Measurements from ENCODE around the gene NPR1.

DNA sequence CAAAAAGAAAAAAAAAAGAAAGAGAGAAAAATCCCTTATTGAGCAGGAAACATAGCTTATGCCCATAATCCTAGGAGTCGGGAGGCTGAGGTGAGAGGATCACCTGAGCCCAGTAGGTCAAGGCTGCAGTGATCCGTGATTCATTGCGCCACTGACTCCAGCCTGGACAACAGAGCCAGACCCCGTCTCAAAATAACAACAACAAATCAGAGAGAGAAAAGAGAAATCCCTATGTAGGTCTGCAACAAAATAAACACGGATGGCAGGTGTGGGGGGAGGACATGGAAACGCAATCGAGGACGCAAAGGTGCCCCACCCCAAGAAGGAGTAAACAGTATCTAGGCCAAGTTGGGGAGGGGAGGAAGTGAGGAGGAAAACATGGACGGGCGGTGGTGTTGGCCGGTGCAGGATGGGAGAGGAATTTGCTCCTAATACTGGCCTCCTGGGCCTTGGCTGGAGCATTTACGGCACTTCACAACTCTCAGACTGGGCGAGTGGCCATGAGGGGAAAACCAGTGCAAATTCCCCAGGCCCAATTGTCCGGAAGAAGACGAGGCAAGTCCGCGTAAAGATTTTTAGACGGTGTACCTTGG is 45.2 kb upstream of the NPR1 start:
- TF ChIP-seq, protein P1, sequence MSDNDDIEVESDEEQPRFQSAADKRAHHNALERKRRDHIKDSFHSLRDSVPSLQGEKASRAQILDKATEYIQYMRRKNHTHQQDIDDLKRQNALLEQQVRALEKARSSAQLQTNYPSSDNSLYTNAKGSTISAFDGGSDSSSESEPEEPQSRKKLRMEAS (IDR thresholded peaks at IDR 0.05): no peak
- TF ChIP-seq, protein P2, sequence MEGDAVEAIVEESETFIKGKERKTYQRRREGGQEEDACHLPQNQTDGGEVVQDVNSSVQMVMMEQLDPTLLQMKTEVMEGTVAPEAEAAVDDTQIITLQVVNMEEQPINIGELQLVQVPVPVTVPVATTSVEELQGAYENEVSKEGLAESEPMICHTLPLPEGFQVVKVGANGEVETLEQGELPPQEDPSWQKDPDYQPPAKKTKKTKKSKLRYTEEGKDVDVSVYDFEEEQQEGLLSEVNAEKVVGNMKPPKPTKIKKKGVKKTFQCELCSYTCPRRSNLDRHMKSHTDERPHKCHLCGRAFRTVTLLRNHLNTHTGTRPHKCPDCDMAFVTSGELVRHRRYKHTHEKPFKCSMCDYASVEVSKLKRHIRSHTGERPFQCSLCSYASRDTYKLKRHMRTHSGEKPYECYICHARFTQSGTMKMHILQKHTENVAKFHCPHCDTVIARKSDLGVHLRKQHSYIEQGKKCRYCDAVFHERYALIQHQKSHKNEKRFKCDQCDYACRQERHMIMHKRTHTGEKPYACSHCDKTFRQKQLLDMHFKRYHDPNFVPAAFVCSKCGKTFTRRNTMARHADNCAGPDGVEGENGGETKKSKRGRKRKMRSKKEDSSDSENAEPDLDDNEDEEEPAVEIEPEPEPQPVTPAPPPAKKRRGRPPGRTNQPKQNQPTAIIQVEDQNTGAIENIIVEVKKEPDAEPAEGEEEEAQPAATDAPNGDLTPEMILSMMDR (IDR thresholded peaks at IDR 0.05; ENCODE audit: low read depth, low read length, missing input control): no peak
- no peak for TF ChIP-seq GABPA (IDR thresholded peaks at IDR 0.05 in 1 of 2, conservative IDR thresholded peaks at IDR 0.05 in 1 of 2)
- TF ChIP-seq, protein P3, sequence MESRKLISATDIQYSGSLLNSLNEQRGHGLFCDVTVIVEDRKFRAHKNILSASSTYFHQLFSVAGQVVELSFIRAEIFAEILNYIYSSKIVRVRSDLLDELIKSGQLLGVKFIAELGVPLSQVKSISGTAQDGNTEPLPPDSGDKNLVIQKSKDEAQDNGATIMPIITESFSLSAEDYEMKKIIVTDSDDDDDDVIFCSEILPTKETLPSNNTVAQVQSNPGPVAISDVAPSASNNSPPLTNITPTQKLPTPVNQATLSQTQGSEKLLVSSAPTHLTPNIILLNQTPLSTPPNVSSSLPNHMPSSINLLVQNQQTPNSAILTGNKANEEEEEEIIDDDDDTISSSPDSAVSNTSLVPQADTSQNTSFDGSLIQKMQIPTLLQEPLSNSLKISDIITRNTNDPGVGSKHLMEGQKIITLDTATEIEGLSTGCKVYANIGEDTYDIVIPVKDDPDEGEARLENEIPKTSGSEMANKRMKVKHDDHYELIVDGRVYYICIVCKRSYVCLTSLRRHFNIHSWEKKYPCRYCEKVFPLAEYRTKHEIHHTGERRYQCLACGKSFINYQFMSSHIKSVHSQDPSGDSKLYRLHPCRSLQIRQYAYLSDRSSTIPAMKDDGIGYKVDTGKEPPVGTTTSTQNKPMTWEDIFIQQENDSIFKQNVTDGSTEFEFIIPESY (IDR thresholded peaks at IDR 0.05): no peak
- TF ChIP-seq YY1 (IDR thresholded peaks at IDR 0.05): no peak
- no peak for TF ChIP-seq HNF4A (conservative IDR thresholded peaks at IDR 0.05)
- no peak for TF ChIP-seq ATF3 (IDR thresholded peaks at IDR 0.05)
- TF ChIP-seq RAD21 (IDR thresholded peaks at IDR 0.05): no peak

Data from liver (tissue), 3 donors.